ENCODE data around the gene CHRNA5. TPM values are rescaled to one million over a fixed set of nuclear protein-coding genes. Genes with fewer than 3 reads are reported as not detected.

Gene CHRNA5
- polyA plus RNA-seq, 3 donors, result 0.19 TPM; not detected in 2

DNA sequence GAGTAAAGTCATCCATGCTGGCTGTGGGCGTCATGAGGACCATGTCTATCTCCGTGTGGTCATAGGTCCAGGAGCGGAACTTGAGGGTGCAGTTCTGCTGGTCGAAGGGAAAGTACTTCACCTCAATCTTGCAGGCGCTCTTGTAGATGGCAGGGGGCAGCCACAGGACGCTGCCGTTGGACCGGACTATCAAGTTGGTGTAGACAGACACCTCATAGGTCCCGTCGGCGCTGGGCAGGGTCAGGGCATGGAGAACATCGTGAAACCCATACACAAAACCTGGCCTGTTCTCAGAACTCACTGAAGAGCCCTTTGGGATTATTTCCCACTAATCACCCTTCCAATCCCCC lies 64.4 kb downstream of the CHRNA5 start:
- 98% methylated on average over 6 of the region's 12 CpGs for WGBS (ENCODE audit: insufficient coverage)

GRCh38 chr15:78630886-78631633 lies 65.7 kb downstream of the CHRNA5 start:
- TF ChIP-seq, protein P1, sequence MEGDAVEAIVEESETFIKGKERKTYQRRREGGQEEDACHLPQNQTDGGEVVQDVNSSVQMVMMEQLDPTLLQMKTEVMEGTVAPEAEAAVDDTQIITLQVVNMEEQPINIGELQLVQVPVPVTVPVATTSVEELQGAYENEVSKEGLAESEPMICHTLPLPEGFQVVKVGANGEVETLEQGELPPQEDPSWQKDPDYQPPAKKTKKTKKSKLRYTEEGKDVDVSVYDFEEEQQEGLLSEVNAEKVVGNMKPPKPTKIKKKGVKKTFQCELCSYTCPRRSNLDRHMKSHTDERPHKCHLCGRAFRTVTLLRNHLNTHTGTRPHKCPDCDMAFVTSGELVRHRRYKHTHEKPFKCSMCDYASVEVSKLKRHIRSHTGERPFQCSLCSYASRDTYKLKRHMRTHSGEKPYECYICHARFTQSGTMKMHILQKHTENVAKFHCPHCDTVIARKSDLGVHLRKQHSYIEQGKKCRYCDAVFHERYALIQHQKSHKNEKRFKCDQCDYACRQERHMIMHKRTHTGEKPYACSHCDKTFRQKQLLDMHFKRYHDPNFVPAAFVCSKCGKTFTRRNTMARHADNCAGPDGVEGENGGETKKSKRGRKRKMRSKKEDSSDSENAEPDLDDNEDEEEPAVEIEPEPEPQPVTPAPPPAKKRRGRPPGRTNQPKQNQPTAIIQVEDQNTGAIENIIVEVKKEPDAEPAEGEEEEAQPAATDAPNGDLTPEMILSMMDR (IDR thresholded peaks at IDR 0.05), result no peak
- Mint-ChIP-seq H3K36me3 (no peaks in the 10 kb centered on the region), H3K27me3 (ENCODE audit: low read depth in 3 of 3) (peaks cover 6 to 9% (median 9%) of the 10 kb centered on the region in 3 donors), H3K9me3 (peaks cover 3 to 12% (median 8%) of the 10 kb centered on the region in 7 donors), H3K4me1 (no peaks in the 10 kb centered on the region), H3K4me3 (no peak overlapping the region), H3K27ac (no peak overlapping the region)
- Histone ChIP-seq H3K4me1 (ENCODE audit: control insufficient read depth in 1 of 2, insufficient read depth in 2 of 2, low read length in 2 of 2) (no peaks in the 10 kb centered on the region), H3K27me3 (ENCODE audit: control insufficient read depth in 2 of 2, insufficient read depth in 2 of 2, low read length in 2 of 2) (no peaks in the 10 kb centered on the region), H3K79me2 (ENCODE audit: insufficient read depth, low read length) (no peaks in the 10 kb centered on the region), H2AFZ (ENCODE audit: insufficient read depth, low read depth, low read length, poor library complexity, severe bottlenecking) (no peak overlapping the region), H3K9me3 (replicated peaks in 1 of 2; ENCODE audit: control insufficient read depth in 1 of 2, insufficient read depth in 1 of 2, low read length in 2 of 2) (peaks cover 4 to 9% of the 10 kb centered on the region in 2 donors), H3K4me2 (replicated peaks; ENCODE audit: extremely low read depth, low read length, poor library complexity, severe bottlenecking) (no peak overlapping the region), H3K27ac (ENCODE audit: low read depth in 1 of 2, low read length in 2 of 2) (no peak overlapping the region), H3K4me3 (replicated peaks in 1 of 3; ENCODE audit: low read depth in 2 of 3, low read length in 3 of 3) (no peak overlapping the region), H4K20me1 (ENCODE audit: insufficient read depth, low read length) (no peaks in the 10 kb centered on the region), H3K36me3 (replicated peaks in 1 of 2; ENCODE audit: control insufficient read depth in 1 of 2, insufficient read depth in 2 of 2, low read length in 2 of 2) (no peaks in the 10 kb centered on the region), H3K9ac (ENCODE audit: insufficient read depth, low read length, poor library complexity, severe bottlenecking) (no peak overlapping the region)
- WGBS (ENCODE audit: insufficient coverage), result 90% methylated on average over 9 of the region's 9 CpGs
- intact Hi-C loops (cut with micrococcal nuclease), result no loop called here
- no peak for DNase-seq

More for the DNA sequence above, 64.4 kb downstream of the CHRNA5 start:
- Histone ChIP-seq H3K27me3 (ENCODE audit: control insufficient read depth in 2 of 2, insufficient read depth in 2 of 2, low read length in 2 of 2) (peaks cover 0 to 3% of the 10 kb centered on the region in 2 donors), H3K4me1 (ENCODE audit: control insufficient read depth in 1 of 2, insufficient read depth in 2 of 2, low read length in 2 of 2) (no peaks in the 10 kb centered on the region), H2AFZ (ENCODE audit: insufficient read depth, low read depth, low read length, poor library complexity, severe bottlenecking) (no peak overlapping the region), H4K20me1 (ENCODE audit: insufficient read depth, low read length) (no peaks in the 10 kb centered on the region), H3K27ac (ENCODE audit: low read depth in 1 of 2, low read length in 2 of 2) (no peak overlapping the region), H3K4me2 (replicated peaks; ENCODE audit: extremely low read depth, low read length, poor library complexity, severe bottlenecking) (no peak overlapping the region), H3K4me3 (replicated peaks in 1 of 3; ENCODE audit: low read depth in 2 of 3, low read length in 3 of 3) (no peak overlapping the region), H3K9ac (ENCODE audit: insufficient read depth, low read length, poor library complexity, severe bottlenecking) (no peak overlapping the region), H3K9me3 (replicated peaks in 1 of 2; ENCODE audit: control insufficient read depth in 1 of 2, insufficient read depth in 1 of 2, low read length in 2 of 2) (peaks cover 4 to 9% of the 10 kb centered on the region in 2 donors), H3K79me2 (ENCODE audit: insufficient read depth, low read length) (no peaks in the 10 kb centered on the region), H3K36me3 (replicated peaks in 1 of 2; ENCODE audit: control insufficient read depth in 1 of 2, insufficient read depth in 2 of 2, low read length in 2 of 2) (no peaks in the 10 kb centered on the region)
- DNase-seq, result no peak
- no peak overlapping the region for H3K27ac Mint-ChIP-seq
- H3K36me3 Mint-ChIP-seq, result no peaks in the 10 kb centered on the region
- no peak overlapping the region for H3K4me3 Mint-ChIP-seq
- intact Hi-C loops (cut with micrococcal nuclease), result no loop called here
- H3K4me1 Mint-ChIP-seq, result no peaks in the 10 kb centered on the region
- H3K27me3 Mint-ChIP-seq (ENCODE audit: low read depth in 3 of 3), result peaks cover 9 to 12% (median 11%) of the 10 kb centered on the region in 3 donors
- TF ChIP-seq, protein P1 (IDR thresholded peaks at IDR 0.05), result no peak
- peaks cover 3 to 12% (median 8%) of the 10 kb centered on the region in 7 donors for H3K9me3 Mint-ChIP-seq

All from CD14-positive monocyte (primary cell).